HUES64 (cell line): Measurements from ENCODE around the gene RNF208.

ENCODE experiments used
- H3K27ac ChIP-seq: 2 replicates; pipeline ENCODE4 v1.7.0; 2013; ENCODE audit warnings: low read depth, low read length, inconsistent platforms
- H3K27me3 ChIP-seq: 2 replicates; pipeline ENCODE4 v1.6.1; 2013; ENCODE audit warnings: mild to moderate bottlenecking, low read length; ENCODE audit not compliant: insufficient read depth
- H3K36me3 ChIP-seq: 2 replicates; pipeline ENCODE4 v1.6.1; 2013; ENCODE audit warnings: mild to moderate bottlenecking, low read length; ENCODE audit not compliant: insufficient read depth
- H3K4me1 ChIP-seq: 2 replicates; pipeline ENCODE4 v1.6.1; 2013; ENCODE audit warnings: mild to moderate bottlenecking, low read length, moderate library complexity; ENCODE audit not compliant: insufficient read depth
- H3K4me3 ChIP-seq: 2 replicates; pipeline ENCODE4 v1.5.1; 2013; ENCODE audit warnings: mild to moderate bottlenecking, low read length, moderate library complexity
- H3K9ac ChIP-seq: 2 replicates; pipeline ENCODE4 v1.6.1; 2013; ENCODE audit warnings: mild to moderate bottlenecking, low read depth, low read length
- H3K9me3 ChIP-seq: 2 replicates; pipeline ENCODE4 v1.6.1; 2013; ENCODE audit warnings: low read depth, low read length; ENCODE audit not compliant: insufficient read depth
- WGBS: fragments of 150-250, 120-280 bp; methylation state at CpG from one replicate; pipeline ENCODE4 v1.1.7; 2013; ENCODE audit warnings: missing lambda C conversion rate; 5-methylcytosine and 5-hydroxymethylcytosine counted together

Gene RNF208

DNA sequence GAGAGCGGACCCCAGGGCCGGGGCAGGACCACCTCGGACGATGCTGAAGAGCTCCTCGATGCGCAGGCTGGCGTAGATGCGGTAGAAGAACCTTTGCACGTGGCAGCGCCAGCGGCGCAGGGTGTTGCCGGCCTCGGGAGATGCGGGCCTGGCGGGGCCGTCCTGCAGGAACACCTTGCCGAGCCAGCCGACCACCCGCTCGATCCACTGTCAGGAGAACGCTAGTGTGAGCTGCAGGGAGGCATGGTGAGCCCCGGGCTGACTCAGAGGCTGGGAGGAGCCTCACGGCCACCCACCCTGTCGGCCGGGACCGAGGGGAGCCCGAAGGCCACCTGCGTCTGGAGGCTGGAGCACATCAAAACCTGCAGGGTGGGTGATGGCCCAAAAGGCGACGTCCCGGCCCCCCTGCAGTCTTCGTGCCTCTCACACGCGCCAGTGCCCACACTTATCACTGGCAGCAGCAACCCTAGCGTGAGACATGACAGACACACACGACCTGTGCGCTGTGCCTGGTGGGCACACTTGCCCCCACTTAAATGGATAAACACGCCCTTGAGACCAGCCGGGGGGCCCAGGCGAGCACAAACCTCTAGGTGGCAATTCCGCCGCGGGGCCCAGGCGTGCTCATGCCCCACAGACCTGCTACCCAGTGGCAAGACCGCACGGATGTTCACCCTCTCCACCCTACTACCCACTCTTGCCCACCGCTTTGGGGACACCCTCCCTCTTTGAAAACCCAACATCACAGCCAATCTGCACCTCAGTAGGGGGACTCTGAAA lies 37.0 kb downstream of the RNF208 start:
- Histone ChIP-seq H3K27me3 (no peaks in the 10 kb centered on the region), H3K36me3 (peaks cover 46% of the 10 kb centered on the region)

DNA sequence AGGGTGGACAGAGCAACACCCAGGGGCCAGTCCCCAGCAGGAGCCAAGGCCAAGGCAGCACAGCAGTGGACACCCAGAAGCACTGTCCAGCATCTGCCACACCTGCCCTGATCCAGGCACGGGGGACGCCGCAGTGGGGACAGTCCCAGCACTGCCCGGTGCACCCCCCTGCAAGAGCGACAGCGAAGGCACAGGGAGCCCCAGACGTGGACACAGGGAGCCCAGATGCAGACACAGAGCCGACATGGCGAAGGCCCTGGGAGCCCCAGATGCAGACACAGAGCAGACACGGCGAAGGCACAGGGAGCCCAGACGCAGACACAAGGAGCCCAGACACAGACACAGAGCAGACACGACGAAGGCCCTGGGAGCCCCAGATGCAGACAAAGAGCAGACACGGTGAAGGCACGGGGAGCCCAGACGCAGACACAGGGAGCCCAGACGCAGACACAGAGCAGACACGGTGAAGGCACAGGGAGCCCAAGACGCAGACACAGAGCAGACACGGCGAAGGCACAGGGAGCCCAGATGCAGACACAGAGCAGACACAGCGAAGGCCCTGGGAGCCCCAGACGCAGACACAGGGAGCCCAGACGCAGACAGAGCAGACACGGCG lies 38.0 kb downstream of the RNF208 start:
- H3K9ac ChIP-seq: no peak overlapping the region
- no peak overlapping the region for H3K4me3 ChIP-seq
- WGBS: 96% methylated on average over 27 of the region's 27 CpGs
- no peaks in the 10 kb centered on the region for H3K9me3 ChIP-seq
- H3K27me3 ChIP-seq: no peaks in the 10 kb centered on the region
- H3K27ac ChIP-seq: no peak overlapping the region
- peaks cover 46% of the 10 kb centered on the region for H3K36me3 ChIP-seq
- no peaks in the 10 kb centered on the region for H3K4me1 ChIP-seq

More for the DNA sequence above, 37.0 kb downstream of the RNF208 start:
- H3K4me3 ChIP-seq: no peak overlapping the region
- no peaks in the 10 kb centered on the region for H3K9me3 ChIP-seq
- H3K9ac ChIP-seq: no peak overlapping the region
- WGBS: 95% methylated on average over 48 of the region's 48 CpGs
- 0 out of 2 replicates have a peak, but pooled peaks cover 3% of the 10 kb centered on the region for H3K4me1 ChIP-seq
- no peak overlapping the region for H3K27ac ChIP-seq

DNA sequence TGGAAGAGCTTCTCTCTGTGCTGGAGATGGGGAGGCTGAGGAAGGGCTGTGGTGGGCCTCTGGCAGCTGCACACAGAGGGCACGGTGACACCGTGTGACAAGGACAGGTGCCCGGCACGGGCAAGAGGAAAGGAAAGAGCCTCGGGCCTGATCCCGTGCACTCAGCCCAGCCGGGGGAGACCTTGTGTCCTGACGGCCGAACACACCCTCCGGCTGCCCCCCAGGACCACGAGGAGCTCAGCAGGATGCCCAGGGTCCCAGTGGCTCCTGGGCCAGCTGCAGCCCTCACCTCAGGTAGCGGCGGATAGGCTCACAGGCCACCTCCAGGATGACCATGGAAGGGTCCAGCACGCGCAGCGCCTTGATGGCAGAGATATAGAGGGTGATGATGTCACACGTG lies 39.2 kb downstream of the RNF208 start:
- no peaks in the 10 kb centered on the region for H3K4me1 ChIP-seq
- no peaks in the 10 kb centered on the region for H3K9me3 ChIP-seq
- 95% methylated on average over 17 of the region's 17 CpGs for WGBS
- H3K36me3 ChIP-seq: peaks cover 46% of the 10 kb centered on the region
- no peak overlapping the region for H3K27ac ChIP-seq
- no peak overlapping the region for H3K4me3 ChIP-seq
- H3K9ac ChIP-seq: no peak overlapping the region
- no peaks in the 10 kb centered on the region for H3K27me3 ChIP-seq

DNA sequence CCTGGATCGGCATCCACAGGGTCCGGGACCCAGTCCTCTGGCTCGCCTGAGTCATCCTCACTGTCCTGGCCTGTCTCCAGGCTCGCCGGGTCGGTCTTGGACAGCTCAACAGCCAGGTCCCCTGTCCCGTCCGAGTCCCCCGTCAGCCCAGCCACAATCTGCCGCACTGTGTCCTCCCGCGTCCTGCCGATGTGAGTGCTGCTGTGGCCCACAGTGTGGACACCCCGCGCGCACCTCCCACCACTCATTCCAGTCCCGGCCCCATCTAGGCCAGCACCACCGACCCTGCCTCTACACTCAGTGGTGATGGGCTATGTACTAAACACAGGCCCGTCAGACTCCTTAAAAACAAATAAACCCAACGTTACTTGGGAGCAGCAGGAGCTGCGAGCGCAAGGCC lies 40.4 kb downstream of the RNF208 start:
- 97% methylated on average over 22 of the region's 22 CpGs for WGBS
- H3K36me3 ChIP-seq: peaks cover 50% of the 10 kb centered on the region

DNA sequence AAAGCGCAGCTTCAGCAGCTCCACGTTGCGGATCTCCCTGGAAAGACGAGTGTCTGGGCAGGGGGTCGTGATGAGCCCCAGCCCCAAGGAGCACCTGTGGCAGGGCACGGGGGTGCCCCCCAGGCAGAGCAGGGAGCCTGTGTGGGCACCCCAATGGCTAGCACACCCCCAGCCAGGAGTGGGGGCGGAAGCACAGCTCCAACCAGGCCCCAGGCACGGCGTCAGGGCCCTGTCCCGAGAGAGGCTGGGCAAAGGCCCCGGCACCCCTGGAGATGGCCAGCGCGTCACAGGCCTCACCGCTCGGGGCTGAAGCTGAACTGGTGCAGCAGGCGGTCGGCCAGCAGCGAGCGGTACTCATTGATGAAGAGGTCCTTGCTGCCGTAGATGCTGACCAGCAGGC lies 41.5 kb downstream of the RNF208 start:
- Histone ChIP-seq H3K9ac (no peak overlapping the region), H3K27me3 (peaks cover 5% of the 10 kb centered on the region; the same call in 1 of the 2 replicates), H3K36me3 (peaks cover 42% of the 10 kb centered on the region), H3K4me1 (no peaks in the 10 kb centered on the region), H3K4me3 (no peak overlapping the region), H3K27ac (no peak overlapping the region), H3K9me3 (no peaks in the 10 kb centered on the region)
- 95% methylated on average over 20 of the region's 20 CpGs for WGBS

More for the DNA sequence above, 40.4 kb downstream of the RNF208 start:
- H3K27me3 ChIP-seq: no peaks in the 10 kb centered on the region
- H3K4me3 ChIP-seq: no peak overlapping the region
- no peaks in the 10 kb centered on the region for H3K4me1 ChIP-seq
- H3K27ac ChIP-seq: no peak overlapping the region
- no peaks in the 10 kb centered on the region for H3K9me3 ChIP-seq
- H3K9ac ChIP-seq: no peak overlapping the region

DNA sequence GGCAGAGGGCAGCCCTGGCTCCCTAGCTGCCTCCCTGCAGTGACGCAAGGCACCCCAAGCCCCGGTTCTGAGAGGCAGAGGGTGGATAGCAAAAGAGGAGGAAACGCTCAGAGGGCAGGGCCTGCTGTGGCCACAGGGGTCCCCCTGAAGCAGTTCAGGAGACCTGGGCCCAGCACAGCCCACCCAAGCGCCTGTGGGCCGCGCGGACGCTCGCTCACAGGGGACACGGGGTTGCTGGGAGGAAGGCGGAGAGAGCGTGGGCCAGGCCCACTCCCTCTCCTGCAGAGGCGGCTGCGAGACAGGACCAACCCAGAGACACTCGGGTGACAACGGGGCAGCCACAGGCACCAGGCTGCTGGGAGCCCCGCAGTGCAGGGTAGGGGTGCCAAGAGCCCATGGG lies 42.3 kb downstream of the RNF208 start:
- Histone ChIP-seq H3K36me3 (peaks cover 35% of the 10 kb centered on the region), H3K9ac (no peak overlapping the region), H3K4me3 (no peak overlapping the region), H3K27ac (no peak overlapping the region), H3K27me3 (peaks cover 11% of the 10 kb centered on the region; the same call in 1 of the 2 replicates), H3K4me1 (no peaks in the 10 kb centered on the region), H3K9me3 (no peaks in the 10 kb centered on the region)
- WGBS: 95% methylated on average over 17 of the region's 17 CpGs

DNA sequence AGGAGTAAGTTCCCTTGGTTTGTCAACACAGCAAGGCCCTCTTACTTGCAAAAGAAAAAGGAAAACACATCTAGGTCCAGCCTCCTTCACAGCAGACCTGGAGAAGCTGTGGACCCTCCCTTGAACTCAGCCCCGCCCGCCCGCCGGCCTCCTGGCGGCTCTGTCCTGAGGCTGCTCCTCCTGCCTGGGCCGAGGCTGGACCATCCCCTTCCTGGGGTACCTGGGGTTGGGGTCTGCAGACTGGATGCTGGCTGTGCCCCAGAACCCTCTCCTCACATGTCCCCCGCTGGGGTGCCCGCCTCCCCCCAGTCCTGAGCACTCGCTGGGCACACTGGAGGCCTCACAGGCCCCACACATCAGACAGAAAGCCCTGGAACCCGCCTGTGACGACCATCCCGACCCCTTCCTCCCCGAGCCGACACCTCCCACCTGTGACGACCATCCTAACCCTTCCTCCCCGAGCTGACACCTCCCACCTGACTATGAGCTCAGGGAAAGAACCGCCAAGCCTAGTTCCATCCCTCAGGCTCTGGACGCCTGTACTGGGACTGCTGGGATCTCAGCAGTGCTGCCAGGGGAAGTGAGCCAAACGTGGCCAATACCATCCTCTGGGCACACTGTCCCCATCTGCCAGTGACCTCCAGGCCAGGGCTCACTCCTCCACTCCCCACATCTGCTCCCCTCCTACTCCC lies 43.0 kb downstream of the RNF208 start:
- no peak overlapping the region for H3K9ac ChIP-seq
- peaks cover 16% of the 10 kb centered on the region for H3K27me3 ChIP-seq
- H3K9me3 ChIP-seq: no peaks in the 10 kb centered on the region
- peaks cover 31% of the 10 kb centered on the region for H3K36me3 ChIP-seq
- WGBS: 92% methylated on average over 19 of the region's 19 CpGs
- no peak overlapping the region for H3K27ac ChIP-seq
- no peaks in the 10 kb centered on the region for H3K4me1 ChIP-seq
- H3K4me3 ChIP-seq: no peak overlapping the region

DNA sequence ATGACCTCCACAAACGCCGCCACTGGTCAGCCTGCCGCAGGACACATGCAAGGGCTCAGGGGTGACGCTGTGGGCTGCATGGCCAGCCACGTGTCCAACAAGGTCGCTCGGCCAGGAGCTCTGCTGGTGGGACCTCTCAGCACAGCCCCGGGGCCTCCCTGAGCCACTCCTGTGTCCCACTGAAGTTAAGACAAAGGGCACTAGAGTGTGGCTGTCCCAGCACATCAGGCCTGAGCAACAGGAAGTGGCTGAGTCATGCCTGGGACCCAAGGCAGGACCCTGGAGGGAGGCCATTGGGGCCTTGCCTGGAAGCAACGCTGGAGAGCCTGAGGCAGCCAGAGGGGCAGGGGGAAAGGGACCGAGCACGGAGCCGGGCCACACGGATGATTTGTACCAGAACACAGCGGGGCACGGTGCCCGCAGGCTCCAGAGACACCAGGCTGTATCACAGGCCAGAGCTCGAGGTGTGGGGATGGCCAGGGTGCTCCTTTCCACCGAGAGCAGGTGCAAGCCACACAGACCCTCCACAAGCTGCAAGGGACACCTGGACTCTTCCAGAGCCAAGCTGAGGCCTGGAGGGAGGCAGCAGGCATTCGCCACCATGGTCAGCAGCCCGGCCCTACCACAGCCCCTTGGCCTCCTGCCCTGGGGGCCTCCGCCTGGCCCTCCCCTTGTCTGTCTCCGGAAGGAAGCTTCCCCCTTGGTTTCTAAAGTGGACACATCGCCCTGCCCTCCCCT lies 43.7 kb downstream of the RNF208 start:
- no peak overlapping the region for H3K4me3 ChIP-seq
- peaks cover 23% of the 10 kb centered on the region for H3K36me3 ChIP-seq
- 93% methylated on average over 23 of the region's 23 CpGs for WGBS
- H3K9ac ChIP-seq: no peak overlapping the region
- peaks cover 24% of the 10 kb centered on the region for H3K27me3 ChIP-seq
- no peaks in the 10 kb centered on the region for H3K9me3 ChIP-seq
- H3K27ac ChIP-seq: no peak overlapping the region
- no peaks in the 10 kb centered on the region for H3K4me1 ChIP-seq

DNA sequence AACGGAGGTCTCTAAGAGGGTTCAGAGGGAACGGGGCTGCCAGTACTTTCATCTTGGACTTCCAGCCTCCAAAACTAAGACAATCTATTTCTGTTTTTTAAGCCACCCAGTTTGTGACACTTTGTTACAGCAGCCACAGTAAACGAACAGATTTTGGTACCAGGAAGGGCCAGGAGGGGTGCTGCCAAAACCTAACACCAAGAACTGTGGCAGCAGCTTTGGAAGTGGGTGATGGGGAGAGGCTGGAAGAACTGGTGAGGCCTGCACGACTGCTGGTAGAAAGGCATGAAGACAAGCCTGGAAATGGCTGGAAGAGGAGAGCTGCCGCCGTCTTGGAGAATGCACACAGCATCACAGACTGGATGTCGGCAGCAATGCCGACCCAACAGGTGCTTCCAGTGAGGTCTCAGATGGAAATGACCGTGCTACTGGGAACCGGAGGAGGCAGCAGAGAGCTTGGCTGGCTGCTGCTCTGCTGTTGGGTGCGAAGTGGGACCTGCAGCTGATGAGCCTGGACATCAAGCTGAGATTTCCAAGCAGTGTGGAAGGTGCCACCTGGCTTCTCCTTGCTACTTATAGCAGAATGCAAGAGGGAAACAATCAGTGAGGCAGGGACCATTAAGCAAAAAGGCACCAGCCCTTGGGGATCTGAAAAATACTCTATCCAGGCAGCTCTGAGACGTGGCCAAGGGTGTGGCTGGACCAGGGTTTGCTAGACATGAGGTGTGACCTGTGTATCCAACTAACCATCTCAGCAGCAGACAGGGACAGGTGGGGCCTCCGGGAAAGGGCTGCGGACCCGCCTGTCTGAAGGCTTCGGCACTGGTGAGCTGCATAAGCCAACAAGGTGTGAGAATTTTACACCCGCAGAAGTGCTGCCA lies 45.5 kb downstream of the RNF208 start:
- 61% methylated on average over 17 of the region's 17 CpGs for WGBS
- Histone ChIP-seq H3K27ac (no peak overlapping the region), H3K4me1 (no peaks in the 10 kb centered on the region)

DNA sequence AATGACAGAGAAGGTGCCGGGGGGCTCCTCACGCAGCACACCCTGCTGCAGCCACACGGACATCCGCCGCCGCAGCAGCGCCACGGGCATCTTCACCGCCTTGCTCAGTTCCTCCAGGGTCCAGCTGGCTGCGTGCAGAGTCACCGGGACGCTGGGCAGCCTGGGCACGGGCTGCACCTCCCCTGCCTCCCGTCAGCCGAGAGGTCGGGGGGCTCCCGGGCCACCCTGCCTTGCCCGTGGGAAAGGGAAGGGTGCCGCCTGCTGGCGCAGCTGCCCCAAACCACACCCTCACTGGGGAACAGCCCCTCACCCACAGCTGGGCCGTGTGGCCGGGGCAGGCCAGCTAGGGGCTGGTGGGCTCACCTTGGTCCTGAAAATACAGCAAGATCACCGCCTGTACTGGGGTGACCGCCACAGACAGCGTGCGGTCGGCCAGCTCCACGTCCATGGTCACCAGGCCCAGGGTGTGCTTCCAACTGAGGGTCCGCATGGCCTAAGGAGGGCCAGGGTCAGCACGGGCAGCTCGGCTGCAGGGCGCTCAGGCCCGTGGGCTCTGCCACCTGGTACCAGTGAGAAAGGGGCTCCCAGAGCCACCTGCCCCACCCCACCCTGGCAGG lies 46.6 kb downstream of the RNF208 start:
- no peaks in the 10 kb centered on the region for H3K9me3 ChIP-seq
- H3K27me3 ChIP-seq: peaks cover 48% of the 10 kb centered on the region
- no peaks in the 10 kb centered on the region for H3K4me1 ChIP-seq
- H3K27ac ChIP-seq: no peak overlapping the region
- H3K9ac ChIP-seq: no peak overlapping the region
- 39% methylated on average over 33 of the region's 33 CpGs for WGBS
- H3K4me3 ChIP-seq: no peak overlapping the region
- H3K36me3 ChIP-seq: peaks cover 10% of the 10 kb centered on the region

More for the DNA sequence above, 45.5 kb downstream of the RNF208 start:
- no peaks in the 10 kb centered on the region for H3K9me3 ChIP-seq
- peaks cover 37% of the 10 kb centered on the region for H3K27me3 ChIP-seq
- H3K9ac ChIP-seq: no peak overlapping the region
- H3K36me3 ChIP-seq: peaks cover 14% of the 10 kb centered on the region
- no peak overlapping the region for H3K4me3 ChIP-seq
